Activated CD8-positive, alpha-beta memory T cell treated with anti-CD3 and anti-CD28 coated beads for 1 hour (primary cell): Measurements from ENCODE around the gene IL1R1.

Source experiments
- DNase-seq, 2 donors: peaks; one replicate each; pipeline ENCODE4 v3.0.0-alpha.2; 2020; ENCODE audit warnings: low read depth in 1 of 2; ENCODE audit errors: extremely low read depth in 1 of 2

The IL1R1 gene

GRCh38 chr2:102137138-102137537, 5.4 kb upstream of the IL1R1 start:
- no peak for DNase-seq

- DNase-seq, result no peak
Observed at GRCh38 chr2:102138331-102138730, 4.2 kb upstream of the IL1R1 start.

GRCh38 chr2:102139851-102140250, 2.7 kb upstream of the IL1R1 start:
- DNase-seq, result no peak

- DNase-seq, result no peak
Observed at GRCh38 chr2:102140377-102140776, 2.2 kb upstream of the IL1R1 start.

GRCh38 chr2:102141011-102141943, 1.3 kb upstream of the IL1R1 start:
- no peak for DNase-seq

GRCh38 chr2:102142829-102143449, 393 bp downstream of the IL1R1 start:
- no peak for DNase-seq

- no peak for DNase-seq
Observed at GRCh38 chr2:102143450-102143985, 972 bp downstream of the IL1R1 start.

- DNase-seq, result no peak
Observed at GRCh38 chr2:102144128-102144527, 1.6 kb downstream of the IL1R1 start.

- no peak for DNase-seq
Observed at GRCh38 chr2:102145107-102145506, 2.6 kb downstream of the IL1R1 start.

GRCh38 chr2:102145934-102146333, 3.4 kb downstream of the IL1R1 start:
- no peak for DNase-seq

GRCh38 chr2:102147935-102148334, 5.4 kb downstream of the IL1R1 start:
- DNase-seq, result no peak

- DNase-seq, result no peak
Observed at GRCh38 chr2:102149243-102149642, 6.7 kb downstream of the IL1R1 start.

- DNase-seq, result no peak
Observed at GRCh38 chr2:102149644-102150455, 7.3 kb downstream of the IL1R1 start.

- no peak for DNase-seq
Observed at GRCh38 chr2:102154364-102154763, 11.8 kb downstream of the IL1R1 start.

GRCh38 chr2:102154946-102155702, 12.6 kb downstream of the IL1R1 start:
- no peak for DNase-seq

- DNase-seq, result no peak
Observed at GRCh38 chr2:102155703-102156515, 13.4 kb downstream of the IL1R1 start.

GRCh38 chr2:102158011-102158755, 15.6 kb downstream of the IL1R1 start:
- DNase-seq, result no peak

- DNase-seq, result no peak
Observed at GRCh38 chr2:102159295-102159694, 16.7 kb downstream of the IL1R1 start.
